Measurements from ENCODE around the gene TMEM190. TPM values are rescaled to one million over a fixed set of nuclear protein-coding genes. Genes with fewer than 3 reads are reported as not detected.

Gene TMEM190
- total and polyA plus RNA-seq, 2 donors (not counting 3 experiments of a cell fraction or from before 2014, with no cell fraction given), result not detected

DNA sequence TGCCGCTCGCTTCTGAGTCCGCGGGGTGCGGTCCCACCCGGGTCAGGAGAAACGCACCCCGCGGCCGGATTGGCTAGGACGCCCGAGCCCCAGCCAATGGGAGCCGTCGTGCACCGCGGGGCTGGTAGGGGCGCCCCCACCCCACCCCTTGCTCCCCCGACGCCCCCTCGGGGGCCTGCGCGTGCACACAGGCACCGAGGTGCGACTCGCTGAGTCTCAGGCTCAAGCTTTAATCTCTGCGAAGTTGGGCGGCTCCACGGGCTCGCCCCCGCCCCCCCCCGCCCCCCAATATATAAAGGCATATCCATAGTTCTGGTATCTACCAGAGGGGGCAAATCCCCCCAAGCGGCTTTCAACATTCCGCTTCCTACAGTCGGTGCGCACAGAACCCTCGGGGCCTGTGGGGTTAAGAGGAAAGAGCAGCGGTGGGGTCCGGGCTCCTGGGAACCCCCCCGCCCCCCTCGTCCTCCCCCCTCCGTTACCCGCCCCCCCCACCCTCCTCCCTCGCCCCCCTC, 21.9 kb upstream of the TMEM190 start, which contains the start of gene COX6B2:
TSS of gene COX6B2 (minus strand) at position 22 of the 515 bp plus-strand sequence. CDS start 198 bp downstream, outside the sequence.
- H3K4me3 ChIP-seq (replicated peaks in 1 of 3; ENCODE audit: insufficient read depth in 1 of 3, low read depth in 1 of 3, low read length in 3 of 3), result peak within 1 kb of the TSS; percentile 8 to 26 (median 22)
- ChIA-PET POLR2A (no interaction called here), CTCF (interaction anchor here (0.6 to 0.9 kb wide), 2 partner anchors 10 to 209 kb away, joined by 3 to 4 read pairs; no protein-coding TSS in a partner anchor)
- no peaks in the 10 kb centered on the region for H3K36me3 ChIP-seq (ENCODE audit: control insufficient read depth in 2 of 2, extremely low read depth in 1 of 2, insufficient read depth in 2 of 2, low read length in 2 of 2)
- FAIRE-seq (no peak), DNase-seq (ENCODE audit: low read depth, low spot score) (no peak)
- H3K27me3 ChIP-seq (ENCODE audit: control insufficient read depth in 2 of 2, insufficient read depth in 2 of 2, low read length in 2 of 2), result peaks cover 26 to 31% of the 10 kb centered on the region in 2 experiments
- no TSS peak for BruUV-seq (replicated peaks)
- H3K4me1 ChIP-seq (ENCODE audit: control insufficient read depth, extremely low read depth, insufficient read depth, low read length), result peaks cover 4% of the 10 kb centered on the region
- peak within 1 kb of the TSS; percentile 84 for H2AFZ ChIP-seq (ENCODE audit: low read depth, low read length)
- TF ChIP-seq, protein P1, sequence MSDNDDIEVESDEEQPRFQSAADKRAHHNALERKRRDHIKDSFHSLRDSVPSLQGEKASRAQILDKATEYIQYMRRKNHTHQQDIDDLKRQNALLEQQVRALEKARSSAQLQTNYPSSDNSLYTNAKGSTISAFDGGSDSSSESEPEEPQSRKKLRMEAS (IDR thresholded peaks at IDR 0.05; ENCODE audit: insufficient read depth, insufficient read length), result no peak
- TF ChIP-seq GATA2 (IDR thresholded peaks at IDR 0.05; ENCODE audit: insufficient read depth, insufficient read length, low read depth, low read length) (no peak), POLR2A (IDR thresholded peaks at IDR 0.05; ENCODE audit: low read depth, low read length) (no peak), MYC (IDR thresholded peaks at IDR 0.05; ENCODE audit: low read depth, low read length) (no peak), FOS (IDR thresholded peaks at IDR 0.05; ENCODE audit: borderline replicate concordance, insufficient read depth, low read length) (no peak), JUN (IDR thresholded peaks at IDR 0.05; ENCODE audit: borderline replicate concordance, insufficient read depth, insufficient read length, low read depth) (no peak), EZH2 (IDR thresholded peaks at IDR 0.05; ENCODE audit: borderline replicate concordance, low read depth, low read length, severe bottlenecking) (no peak), POLR2AphosphoS5 (IDR thresholded peaks at IDR 0.05; ENCODE audit: insufficient read depth, low read depth, low read length) (no peak)
- no peaks in the 10 kb centered on the region for H4K20me1 ChIP-seq (replicated peaks; ENCODE audit: control insufficient read depth, extremely low read depth, insufficient read depth, low read length)
- H3K4me2 ChIP-seq (ENCODE audit: insufficient read depth, low read length), result peak within 1 kb of the TSS; percentile 73
- no peaks in the 10 kb centered on the region for H3K79me2 ChIP-seq (ENCODE audit: control insufficient read depth, insufficient read depth, low read length)
- no peaks in the 10 kb centered on the region for H3K9me3 ChIP-seq (replicated peaks; ENCODE audit: control insufficient read depth, insufficient read depth, low read length)
- H3K27ac ChIP-seq (ENCODE audit: insufficient read depth, low read depth, low read length), result no peak within 1 kb of the TSS
- intact Hi-C loops (cut with micrococcal nuclease) (no loop called here), dilution Hi-C loops (cut with MboI; ENCODE audit: extremely low pct_ligation_motif_present, low sequenced_read_pairs) (no loop called here)
- H3K9ac ChIP-seq (replicated peaks; ENCODE audit: extremely low read depth, insufficient read depth, low read length), result no peak within 1 kb of the TSS
- H3K9me1 ChIP-seq (replicated peaks; ENCODE audit: control insufficient read depth, extremely low read depth, insufficient read depth, low read length), result no peaks in the 10 kb centered on the region

Measured in endothelial cell of umbilical vein (primary cell).